Right atrium auricular region (tissue), 2 donors: ENCODE measurements around the gene JHY. TPM values are rescaled to one million over a fixed set of nuclear protein-coding genes. Genes with fewer than 3 reads are reported as not detected.

ENCODE experiments used
- DNase-seq: peaks from one replicate; pipeline ENCODE4 v3.0.0-alpha.2; 2019; ENCODE audit warnings: low spot score
- H3K27ac ChIP-seq, 2 donors: fragments of 200-600 bp; sonication (generic); 1 replicate in 1 of 2; 2 replicates in 1 of 2; pipeline ENCODE4 v1.5.1; 2016 to 2019
- H3K27me3 ChIP-seq, 2 donors: fragments of 200-600 bp; sonication (generic); one replicate each; pipeline versions ENCODE4 v1.5.1 to v1.6.0; 2017 to 2019
- H3K36me3 ChIP-seq: fragments of 200-600 bp; sonication (generic); one replicate; pipeline ENCODE4 v1.5.1; 2016
- H3K4me1 ChIP-seq, 2 donors: fragments of 200-600 bp; sonication (generic); one replicate each; pipeline versions ENCODE4 v1.5.1 to v1.6.0; 2017 to 2019
- H3K4me3 ChIP-seq, 2 donors: fragments of 200-600 bp; sonication (generic); 1 replicate in 1 of 2; 2 replicates in 1 of 2; pipeline ENCODE4 v1.5.1; 2017 to 2019; ENCODE audit warnings: mild to moderate bottlenecking in 1 of 2, moderate library complexity in 1 of 2
- H3K9me3 ChIP-seq, 2 donors: fragments of 200-600 bp; sonication (generic); one replicate each; pipeline ENCODE4 v1.5.1; 2019
- CTCF ChIP-seq, 2 donors: fragments of 200-600 bp; sonication (generic); IDR thresholded peaks; one replicate each; pipeline ENCODE4 v1.5.1; 2019; ENCODE audit warnings: antibody characterized with exemption in 2 of 2
- total RNA-seq, 2 donors: library from RNA; depleted of rRNA; stranded (reverse); fragments of >200 nt; gene quantifications; one replicate each; pipeline ENCODE4 v1.1.0, GENCODE V29; 2016

The JHY gene
- total RNA-seq, 2 donors from 2014 or later = 3.5 TPM

- Histone ChIP-seq H3K27me3 (no peaks in the 10 kb centered on the region), H3K27ac (no peak overlapping the region), H3K9me3 (no peaks in the 10 kb centered on the region), H3K4me3 (no peak overlapping the region), H3K4me1 (no peaks in the 10 kb centered on the region), H3K36me3 (no peaks in the 10 kb centered on the region)
- no peak for DNase-seq
- no peak for TF ChIP-seq CTCF (IDR thresholded peaks at IDR 0.05)
Measured at GRCh38 chr11:122931510-122931909, 49.0 kb downstream of the JHY start.

GRCh38 chr11:122933416-122933815 is 50.9 kb downstream of the JHY start:
- DNase-seq = no peak
- no peaks in the 10 kb centered on the region for H3K36me3 ChIP-seq
- no peak overlapping the region for H3K4me3 ChIP-seq
- H3K9me3 ChIP-seq = no peaks in the 10 kb centered on the region
- TF ChIP-seq CTCF (IDR thresholded peaks at IDR 0.05) = no peak
- H3K27ac ChIP-seq = no peak overlapping the region
- no peaks in the 10 kb centered on the region for H3K27me3 ChIP-seq
- H3K4me1 ChIP-seq = no peaks in the 10 kb centered on the region

- Histone ChIP-seq H3K4me1 (no peaks in the 10 kb centered on the region), H3K9me3 (no peaks in the 10 kb centered on the region), H3K36me3 (no peaks in the 10 kb centered on the region), H3K4me3 (no peak overlapping the region), H3K27me3 (no peaks in the 10 kb centered on the region), H3K27ac (no peak overlapping the region)
- no peak for TF ChIP-seq CTCF (IDR thresholded peaks at IDR 0.05)
- no peak for DNase-seq
Measured at GRCh38 chr11:122937983-122938382, 55.4 kb downstream of the JHY start.

GRCh38 chr11:122938557-122938956 is 56.0 kb downstream of the JHY start:
- no peak overlapping the region for H3K27ac ChIP-seq
- no peak for TF ChIP-seq CTCF (IDR thresholded peaks at IDR 0.05)
- H3K9me3 ChIP-seq = peaks cover 0 to 3% of the 10 kb centered on the region in 2 donors
- H3K4me3 ChIP-seq = no peak overlapping the region
- no peaks in the 10 kb centered on the region for H3K27me3 ChIP-seq
- H3K36me3 ChIP-seq = no peaks in the 10 kb centered on the region
- no peaks in the 10 kb centered on the region for H3K4me1 ChIP-seq
- no peak for DNase-seq

- H3K27me3 ChIP-seq = no peaks in the 10 kb centered on the region
- TF ChIP-seq CTCF (IDR thresholded peaks at IDR 0.05) = no peak
- H3K36me3 ChIP-seq = no peaks in the 10 kb centered on the region
- no peaks in the 10 kb centered on the region for H3K4me1 ChIP-seq
- H3K27ac ChIP-seq = no peak overlapping the region
- no peaks in the 10 kb centered on the region for H3K9me3 ChIP-seq
- no peak overlapping the region for H3K4me3 ChIP-seq
- no peak for DNase-seq
Measured at GRCh38 chr11:122951211-122951610, 68.7 kb downstream of the JHY start.

- Histone ChIP-seq H3K9me3 (no peaks in the 10 kb centered on the region), H3K4me3 (no peak overlapping the region), H3K4me1 (no peaks in the 10 kb centered on the region), H3K27ac (no peak overlapping the region), H3K27me3 (no peaks in the 10 kb centered on the region), H3K36me3 (no peaks in the 10 kb centered on the region)
- no peak for TF ChIP-seq CTCF (IDR thresholded peaks at IDR 0.05)
- no peak for DNase-seq
Measured at GRCh38 chr11:122954455-122954854, 71.9 kb downstream of the JHY start.
